SJSA1 (cell line): ENCODE results near the gene SLC12A4. TPM values are rescaled to one million over a fixed set of nuclear protein-coding genes. Genes with fewer than 3 reads are reported as not detected.
A peak's percentile ranks its signal among the peaks of the same experiment; 100 is the strongest.

ENCODE experiments used
- DNase-seq, 2 experiments: peaks; one replicate each; pipeline ENCODE4 v3.0.0-alpha.2; 2015 to 2020; ENCODE audit warnings: low spot score in 2 of 2, low read depth in 1 of 2
- H3K27ac ChIP-seq: fragments of 250-450 bp; sonication (Bioruptor Pico); 2 replicates; pipeline ENCODE4 v1.5.1; 2020; ENCODE audit warnings: mild to moderate bottlenecking, moderate library complexity
- H3K27me3 ChIP-seq: fragments of 250-450 bp; sonication (Bioruptor Pico); replicated peaks from 2 replicates; pipeline ENCODE4 v1.5.1; 2020; ENCODE audit warnings: mild to moderate bottlenecking, moderate library complexity
- H3K36me3 ChIP-seq: fragments of 250-450 bp; sonication (Bioruptor Pico); 2 replicates; pipeline ENCODE4 v1.5.1; 2020; ENCODE audit warnings: mild to moderate bottlenecking
- H3K4me1 ChIP-seq: fragments of 250-450 bp; sonication (Bioruptor Pico); replicated peaks from 2 replicates; pipeline ENCODE4 v1.6.1; 2021; ENCODE audit warnings: mild to moderate bottlenecking
- H3K4me3 ChIP-seq: fragments of 250-450 bp; sonication (Bioruptor Pico); 2 replicates; pipeline ENCODE4 v1.5.1; 2020; ENCODE audit warnings: mild to moderate bottlenecking
- H3K9me3 ChIP-seq: fragments of 250-450 bp; sonication (Bioruptor Pico); replicated peaks from 2 replicates; pipeline ENCODE4 v1.5.1; 2020; ENCODE audit warnings: mild to moderate bottlenecking
- total RNA-seq: library from RNA; depleted of rRNA; stranded (reverse); fragments of >200 nt; shearing (Covaris generic); gene quantifications from 2 replicates; pipeline ENCODE4 v1.2.3, GENCODE V29; 2014

Gene SLC12A4
- total RNA-seq, 1 experiment from 2014 or later, result 62.9 TPM

- peaks cover 17% of the 10 kb centered on the region for H3K4me1 ChIP-seq
- DNase-seq, result peak in 1 of 2 experiments; percentile 81
- peaks cover 60% of the 10 kb centered on the region for H3K36me3 ChIP-seq
- H3K9me3 ChIP-seq, result no peaks in the 10 kb centered on the region
- peak overlapping the region; percentile 75 for H3K4me3 ChIP-seq
- no peaks in the 10 kb centered on the region for H3K27me3 ChIP-seq
- peak overlapping the region; percentile 80 for H3K27ac ChIP-seq
Measured at GRCh38 chr16:67936880-67937605, 31.4 kb downstream of the SLC12A4 start.

- Histone ChIP-seq H3K36me3 (peaks cover 58% of the 10 kb centered on the region), H3K27ac (peak within 1 kb of the TSS; percentile 80), H3K27me3 (no peaks in the 10 kb centered on the region), H3K4me3 (peak within 1 kb of the TSS; percentile 75), H3K4me1 (peaks cover 17% of the 10 kb centered on the region), H3K9me3 (no peaks in the 10 kb centered on the region)
- peak; percentile 70 to 74 for DNase-seq
Measured at GRCh38 chr16:67936124-67936879, 32.1 kb downstream of the SLC12A4 start, which contains the start of gene PSMB10. TSS of gene PSMB10 (minus strand) at chr16:67936850. CDS start at chr16:67936749, 101 bp downstream.

GRCh38 chr16:67935402-67936123 lies 32.9 kb downstream of the SLC12A4 start:
- peak overlapping the region; percentile 80 for H3K27ac ChIP-seq

GRCh38 chr16:67935101-67935401 lies 33.4 kb downstream of the SLC12A4 start:
- H3K4me1 ChIP-seq, result peaks cover 17% of the 10 kb centered on the region
- no peaks in the 10 kb centered on the region for H3K9me3 ChIP-seq
- H3K27ac ChIP-seq, result no peak overlapping the region
- DNase-seq, result no peak
- peaks cover 46% of the 10 kb centered on the region for H3K36me3 ChIP-seq
- H3K27me3 ChIP-seq, result no peaks in the 10 kb centered on the region
- peak overlapping the region; percentile 75 for H3K4me3 ChIP-seq

More at GRCh38 chr16:67935402-67936123, 32.9 kb downstream of the SLC12A4 start:
- peak; percentile 87 to 93 for DNase-seq
- Histone ChIP-seq H3K27me3 (no peaks in the 10 kb centered on the region), H3K36me3 (peaks cover 51% of the 10 kb centered on the region), H3K4me1 (peaks cover 17% of the 10 kb centered on the region), H3K9me3 (no peaks in the 10 kb centered on the region), H3K4me3 (peak overlapping the region; percentile 75)

- DNase-seq, result no peak
- no peaks in the 10 kb centered on the region for H3K27me3 ChIP-seq
- no peak overlapping the region for H3K27ac ChIP-seq
- no peaks in the 10 kb centered on the region for H3K9me3 ChIP-seq
- H3K36me3 ChIP-seq, result peaks cover 40% of the 10 kb centered on the region
- H3K4me3 ChIP-seq, result no peak overlapping the region
- H3K4me1 ChIP-seq, result peaks cover 17% of the 10 kb centered on the region
Measured at GRCh38 chr16:67934306-67935100, 33.9 kb downstream of the SLC12A4 start.

- Histone ChIP-seq H3K27ac (no peak overlapping the region), H3K4me1 (peaks cover 17% of the 10 kb centered on the region), H3K9me3 (no peaks in the 10 kb centered on the region), H3K27me3 (no peaks in the 10 kb centered on the region), H3K4me3 (no peak overlapping the region), H3K36me3 (peaks cover 38% of the 10 kb centered on the region)
- no peak for DNase-seq
Measured at GRCh38 chr16:67933805-67934204, 34.6 kb downstream of the SLC12A4 start.

GRCh38 chr16:67932462-67932840 lies 36.0 kb downstream of the SLC12A4 start:
- H3K36me3 ChIP-seq, result peaks cover 50% of the 10 kb centered on the region
- H3K4me3 ChIP-seq, result no peak overlapping the region
- H3K4me1 ChIP-seq, result peaks cover 16% of the 10 kb centered on the region
- DNase-seq, result no peak
- H3K27ac ChIP-seq, result no peak overlapping the region
- H3K27me3 ChIP-seq, result no peaks in the 10 kb centered on the region
- H3K9me3 ChIP-seq, result no peaks in the 10 kb centered on the region

- H3K4me3 ChIP-seq, result no peak within 1 kb of the TSS
- peaks cover 51% of the 10 kb centered on the region for H3K36me3 ChIP-seq
- peaks cover 10% of the 10 kb centered on the region for H3K4me1 ChIP-seq
- no peaks in the 10 kb centered on the region for H3K9me3 ChIP-seq
- DNase-seq, result no peak
- no peaks in the 10 kb centered on the region for H3K27me3 ChIP-seq
- no peak within 1 kb of the TSS for H3K27ac ChIP-seq
Measured at GRCh38 chr16:67931712-67932461, 36.5 kb downstream of the SLC12A4 start, which contains the start of gene CTRL. TSS of gene CTRL (minus strand) at chr16:67931862. CDS start at chr16:67931852, 10 bp downstream.

- H3K4me1 ChIP-seq, result peaks cover 7% of the 10 kb centered on the region
- no peak for DNase-seq
- H3K36me3 ChIP-seq, result peaks cover 46% of the 10 kb centered on the region
- H3K9me3 ChIP-seq, result no peaks in the 10 kb centered on the region
- H3K4me3 ChIP-seq, result no peak overlapping the region
- H3K27ac ChIP-seq, result no peak overlapping the region
- H3K27me3 ChIP-seq, result no peaks in the 10 kb centered on the region
Measured at GRCh38 chr16:67930678-67931211, 37.7 kb downstream of the SLC12A4 start.

GRCh38 chr16:67930191-67930590 lies 38.2 kb downstream of the SLC12A4 start:
- H3K4me3 ChIP-seq, result no peak overlapping the region
- H3K27ac ChIP-seq, result no peak overlapping the region
- DNase-seq, result no peak
- H3K36me3 ChIP-seq, result peaks cover 43% of the 10 kb centered on the region
- no peaks in the 10 kb centered on the region for H3K9me3 ChIP-seq
- peaks cover 2% of the 10 kb centered on the region for H3K4me1 ChIP-seq
- H3K27me3 ChIP-seq, result no peaks in the 10 kb centered on the region

GRCh38 chr16:67928561-67929364 lies 39.7 kb downstream of the SLC12A4 start:
- no peak overlapping the region for H3K27ac ChIP-seq
- peaks cover 34% of the 10 kb centered on the region for H3K36me3 ChIP-seq
- no peaks in the 10 kb centered on the region for H3K9me3 ChIP-seq
- no peaks in the 10 kb centered on the region for H3K4me1 ChIP-seq
- DNase-seq, result peak; percentile 46 to 75
- no peak overlapping the region for H3K4me3 ChIP-seq
- H3K27me3 ChIP-seq, result no peaks in the 10 kb centered on the region

- Histone ChIP-seq H3K9me3 (no peaks in the 10 kb centered on the region), H3K4me1 (no peaks in the 10 kb centered on the region), H3K27me3 (no peaks in the 10 kb centered on the region), H3K27ac (no peak overlapping the region), H3K4me3 (no peak overlapping the region), H3K36me3 (peaks cover 40% of the 10 kb centered on the region)
- DNase-seq, result no peak
Measured at GRCh38 chr16:67928147-67928546, 40.3 kb downstream of the SLC12A4 start.
